GM12892 (cell line): Measurements from ENCODE around the gene SMARCAL1.

Experiments used
- POLR2A ChIP-seq: IDR thresholded peaks from 2 replicates; pipeline ENCODE4 v1.6.1; 2011; ENCODE audit warnings: low read depth, low read length, control low read depth
- POLR2AphosphoS5 ChIP-seq: IDR thresholded peaks from 2 replicates; pipeline ENCODE4 v1.6.1; 2011; ENCODE audit warnings: low read depth, low read length, control low read depth
- TAF1 ChIP-seq: IDR thresholded peaks from 2 replicates; pipeline ENCODE4 v1.6.1; 2011; ENCODE audit warnings: low read depth, mild to moderate bottlenecking, control low read depth, low read length, borderline replicate concordance

GRCh38 chr2:216507220-216508160 lies 95.2 kb downstream of the SMARCAL1 start:
- TF ChIP-seq POLR2AphosphoS5, result no peak; the same call in 1 of the 2 replicates
- TF ChIP-seq TAF1, result no peak
- TF ChIP-seq POLR2A, result no peak; the same call in 1 of the 2 replicates
